Lung (tissue), 12 donors: Measurements from ENCODE around the gene DDX3X. TPM values are rescaled to one million over a fixed set of nuclear protein-coding genes. Genes with fewer than 3 reads are reported as not detected.
A peak's percentile ranks its signal among the peaks of the same experiment; 100 is the strongest.

Experiments used
- ATAC-seq: fragments of 200-7000 bp; cut with Tn5 transposase; one replicate; pipeline ENCODE4 v1.9.1; 2020; ENCODE audit warnings: moderate number of reproducible peaks; ENCODE audit not compliant: insufficient read depth, low FRiP score
- DNase-seq, 3 donors: peaks; one replicate each; pipeline ENCODE4 v3.0.0-alpha.2; 2013 to 2017
- H3K27ac ChIP-seq, 2 donors: one replicate each; pipeline ENCODE4 v1.5.1; 2013; ENCODE audit warnings: mild to moderate bottlenecking in 2 of 2, moderate library complexity in 2 of 2, control low read depth in 1 of 2, inconsistent platforms in 1 of 2, low read depth in 1 of 2, low read length in 1 of 2
- H3K27me3 ChIP-seq, 3 donors: one replicate each; pipeline ENCODE4 v1.5.1; 2013; ENCODE audit warnings: low read length in 2 of 3; ENCODE audit not compliant: control insufficient read depth in 3 of 3, insufficient read depth in 3 of 3
- H3K36me3 ChIP-seq, 4 donors: one replicate each; pipeline ENCODE4 v1.5.1; 2013; ENCODE audit warnings: low read length in 4 of 4, mild to moderate bottlenecking in 1 of 4, moderate library complexity in 1 of 4; ENCODE audit not compliant: control insufficient read depth in 4 of 4, insufficient read depth in 4 of 4
- H3K4me1 ChIP-seq, 5 donors: one replicate each; pipeline ENCODE4 v1.5.1; 2013; ENCODE audit warnings: low read length in 5 of 5, mild to moderate bottlenecking in 2 of 5, moderate library complexity in 1 of 5; ENCODE audit not compliant: control insufficient read depth in 5 of 5, insufficient read depth in 5 of 5
- H3K4me3 ChIP-seq: one replicate; pipeline ENCODE4 v1.5.1; 2013; ENCODE audit warnings: mild to moderate bottlenecking, control low read depth, moderate library complexity
- H3K9ac ChIP-seq, 2 donors: one replicate each; pipeline ENCODE4 v1.5.1; 2013; ENCODE audit warnings: low read length in 2 of 2, control low read depth in 1 of 2; ENCODE audit not compliant: insufficient read depth in 1 of 2
- H3K9me3 ChIP-seq, 4 donors: one replicate each; pipeline ENCODE4 v1.5.1; 2013; ENCODE audit warnings: low read length in 3 of 4, mild to moderate bottlenecking in 1 of 4, moderate library complexity in 1 of 4; ENCODE audit not compliant: control insufficient read depth in 4 of 4, insufficient read depth in 3 of 4
- CTCF ChIP-seq: IDR thresholded peaks from 2 replicates; pipeline ENCODE4 v1.5.1; 2012; ENCODE audit warnings: mild to moderate bottlenecking; ENCODE audit errors: control extremely low read depth, extremely low read depth
- WGBS, 2 donors: extraction: QIAGEN DNeasy Blood & Tissue Kit; methylation state at CpG; one replicate each; pipeline ENCODE4 v1.1.7; 2013; 5-methylcytosine and 5-hydroxymethylcytosine counted together
- polyA plus RNA-seq, 2 donors: library from polyadenylated mRNA; stranded (reverse); fragments of 200-250 nt; gene quantifications; one replicate each; pipeline ENCODE4 v1.2.1, GENCODE V29; 2013
- total RNA-seq, 2 donors: library from RNA; depleted of rRNA in 1 of 2; stranded (reverse); fragments of >200 nt in 1 of 2; gene quantifications; one replicate each; pipeline ENCODE4 v1.2.1, GENCODE V29; 2014 to 2021
- donor health status: control.
- donor health status: control.
- donor health status: Bipolar disorder and iron deficiency.
- donor health status: healthy.
- donor health status: DM: yes; HTN: yes; CAD: no.

The DDX3X gene
- total and polyA plus RNA-seq, 4 donors = 72.2 to 385 (median 176) TPM

GRCh38 chrX:41327341-41327740 is 6.6 kb upstream of the DDX3X start:
- H3K9me3 ChIP-seq = no peaks in the 10 kb centered on the region
- ATAC-seq (no peak), DNase-seq (no peak)
- H3K4me3 ChIP-seq = no peak overlapping the region
- TF ChIP-seq CTCF = no peak
- H3K9ac ChIP-seq = no peak overlapping the region
- H3K4me1 ChIP-seq = peaks cover 0 to 12% (median 0%) of the 10 kb centered on the region in 5 donors
- no peaks in the 10 kb centered on the region for H3K36me3 ChIP-seq
- no peak overlapping the region for H3K27ac ChIP-seq
- H3K27me3 ChIP-seq = peaks cover 0 to 25% (median 12%) of the 10 kb centered on the region in 3 donors
- WGBS, 2 donors = 94 to 95% methylated on average over 3 of the region's 3 CpGs

GRCh38 chrX:41329101-41329500 is 4.9 kb upstream of the DDX3X start:
- H3K4me3 ChIP-seq = no peak overlapping the region
- peaks cover 0 to 17% (median 16%) of the 10 kb centered on the region in 3 donors for H3K27me3 ChIP-seq
- H3K9me3 ChIP-seq = no peaks in the 10 kb centered on the region
- no peak for TF ChIP-seq CTCF
- peaks cover 0 to 17% (median 0%) of the 10 kb centered on the region in 5 donors for H3K4me1 ChIP-seq
- ATAC-seq = no peak
- H3K27ac ChIP-seq = no peak overlapping the region
- DNase-seq = no peak
- H3K9ac ChIP-seq = no peak overlapping the region
- WGBS, 2 donors = 92 to 96% methylated on average over 3 of the region's 3 CpGs
- no peaks in the 10 kb centered on the region for H3K36me3 ChIP-seq

- WGBS, 2 donors = 48 to 60% methylated on average over 4 of the region's 4 CpGs
- peak overlapping the region in 1 of 2 donors; percentile 69 for H3K9ac ChIP-seq
Observed at GRCh38 chrX:41332005-41332404, 2.0 kb upstream of the DDX3X start.

More at GRCh38 chrX:41332005-41332404, 2.0 kb upstream of the DDX3X start:
- peaks cover 0 to 34% (median 2%) of the 10 kb centered on the region in 5 donors for H3K4me1 ChIP-seq
- no peak for TF ChIP-seq CTCF
- H3K27me3 ChIP-seq = peaks cover 0 to 17% (median 16%) of the 10 kb centered on the region in 3 donors
- H3K4me3 ChIP-seq = no peak overlapping the region
- ATAC-seq (no peak), DNase-seq (no peak)
- H3K36me3 ChIP-seq = peaks cover 0 to 3% (median 0%) of the 10 kb centered on the region in 4 donors
- H3K9me3 ChIP-seq = no peaks in the 10 kb centered on the region
- H3K27ac ChIP-seq = peak overlapping the region; percentile 97 to 99
